ENCODE data around the gene RABGAP1. TPM values are rescaled to one million over a fixed set of nuclear protein-coding genes. Genes with fewer than 3 reads are reported as not detected.

The RABGAP1 gene
- total RNA-seq, 2 donors from 2014 or later, result 84.7 to 91.7 TPM

GRCh38 chr9:123138163-123138562 is 197.3 kb downstream of the RABGAP1 start:
- Histone ChIP-seq H3K27me3 (replicated peaks; ENCODE audit: insufficient read depth) (no peaks in the 10 kb centered on the region), H3K4me1 (ENCODE audit: control insufficient read depth in 1 of 2, low read depth in 2 of 2) (no peaks in the 10 kb centered on the region), H3K4me3 (no peak overlapping the region), H3K27ac (no peak overlapping the region), H3K9me3 (no peaks in the 10 kb centered on the region), H3K36me3 (no peaks in the 10 kb centered on the region)
- TF ChIP-seq CTCF (IDR thresholded peaks at IDR 0.05), result no peak
- ATAC-seq (ENCODE audit: insufficient number of reproducible peaks, low FRiP score, low read depth), result no peak
- no peak for DNase-seq (ENCODE audit: low spot score)

DNA sequence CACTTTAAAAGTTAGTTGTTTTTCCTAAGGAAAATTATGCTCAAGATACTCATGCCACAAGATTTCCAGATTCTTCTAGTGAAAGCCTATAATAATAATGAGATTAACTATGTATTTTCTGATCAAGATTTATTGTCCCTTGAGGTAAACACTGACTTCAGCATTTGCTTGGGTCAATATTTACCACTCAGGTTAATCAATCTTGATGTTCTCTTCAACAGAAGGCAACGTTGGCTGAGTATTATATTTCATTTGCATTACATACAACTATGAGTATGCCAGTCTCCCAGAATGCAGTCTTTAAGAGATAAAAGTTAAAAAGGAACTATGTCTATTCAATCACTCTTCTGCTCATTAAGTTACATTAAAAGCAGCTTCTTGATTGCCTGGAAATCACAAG is 208.2 kb downstream of the RABGAP1 start:
- Histone ChIP-seq H3K4me1 (ENCODE audit: control insufficient read depth in 1 of 2, low read depth in 2 of 2) (no peaks in the 10 kb centered on the region), H3K36me3 (no peaks in the 10 kb centered on the region), H3K4me3 (no peak overlapping the region), H3K9me3 (no peaks in the 10 kb centered on the region), H3K27ac (no peak overlapping the region), H3K27me3 (replicated peaks; ENCODE audit: insufficient read depth) (no peaks in the 10 kb centered on the region)
- TF ChIP-seq CTCF (IDR thresholded peaks at IDR 0.05), result no peak
- DNase-seq (ENCODE audit: low spot score) (no peak), ATAC-seq (ENCODE audit: insufficient number of reproducible peaks, low FRiP score, low read depth) (no peak)

GRCh38 chr9:123150708-123151503 is 210.1 kb downstream of the RABGAP1 start:
- H3K27ac ChIP-seq, result no peak overlapping the region
- no peaks in the 10 kb centered on the region for H3K4me1 ChIP-seq (ENCODE audit: control insufficient read depth in 1 of 2, low read depth in 2 of 2)
- H3K36me3 ChIP-seq, result no peaks in the 10 kb centered on the region
- H3K9me3 ChIP-seq, result no peaks in the 10 kb centered on the region
- H3K4me3 ChIP-seq, result no peak overlapping the region
- H3K27me3 ChIP-seq (replicated peaks; ENCODE audit: insufficient read depth), result no peaks in the 10 kb centered on the region
- DNase-seq (ENCODE audit: low spot score), result no peak
- ATAC-seq (ENCODE audit: insufficient number of reproducible peaks, low FRiP score, low read depth), result no peak
- no peak for TF ChIP-seq CTCF (IDR thresholded peaks at IDR 0.05)

Other genes starting within 250 kb of the RABGAP1 start
- gene OR1L4, start 217.0 kb upstream of the RABGAP1 start, total RNA-seq, result not detected
- gene OR1L6, start 198.7 kb upstream of the RABGAP1 start, total RNA-seq, result not detected
- not detected for gene OR5C1, start 152.1 kb upstream of the RABGAP1 start, total RNA-seq
- not detected for gene OR1K1, start 140.9 kb upstream of the RABGAP1 start, total RNA-seq
- 10 to 100 TPM; 20.0 to 22.2 TPM for gene PDCL, start 112.4 kb upstream of the RABGAP1 start, total RNA-seq
- 10 to 100 TPM; 45.9 to 49.5 TPM for gene RC3H2, start 35.7 kb upstream of the RABGAP1 start, total RNA-seq
- gene ZBTB6, start 27.7 kb upstream of the RABGAP1 start, total RNA-seq, result 1 to 10 TPM; 6.2 to 8.0 TPM
- gene ZBTB26, start 9.5 kb upstream of the RABGAP1 start, total RNA-seq, result 1 to 10 TPM; 4.9 to 8.3 TPM
- 1 to 10 TPM in 1 of 2 donors, not detected in 1; 6.4 TPM for gene GPR21, start 92.6 kb downstream of the RABGAP1 start, total RNA-seq

Measured in thoracic aorta (tissue), 2 donors.